ENCODE data around the gene NHLRC1.
"Not testable (repeated sequence)": the region's sequence is repeated elsewhere in the genome, so short reads cannot be mapped to it uniquely, and the experiment has no call there.

Gene NHLRC1

GRCh38 chr6:18122128-18123093, at the start of gene NHLRC1:
NHLRC1 (minus strand) TSS chr6:18122677; CDS start chr6:18122606, 71 bp downstream.
- DNase-seq: peak; percentile 83

GRCh38 chr6:18171871-18172270, 49.4 kb upstream of the NHLRC1 start:
- DNase-seq: no peak

- no peak for DNase-seq
Observed at GRCh38 chr6:18168264-18168663, 45.8 kb upstream of the NHLRC1 start.

DNA sequence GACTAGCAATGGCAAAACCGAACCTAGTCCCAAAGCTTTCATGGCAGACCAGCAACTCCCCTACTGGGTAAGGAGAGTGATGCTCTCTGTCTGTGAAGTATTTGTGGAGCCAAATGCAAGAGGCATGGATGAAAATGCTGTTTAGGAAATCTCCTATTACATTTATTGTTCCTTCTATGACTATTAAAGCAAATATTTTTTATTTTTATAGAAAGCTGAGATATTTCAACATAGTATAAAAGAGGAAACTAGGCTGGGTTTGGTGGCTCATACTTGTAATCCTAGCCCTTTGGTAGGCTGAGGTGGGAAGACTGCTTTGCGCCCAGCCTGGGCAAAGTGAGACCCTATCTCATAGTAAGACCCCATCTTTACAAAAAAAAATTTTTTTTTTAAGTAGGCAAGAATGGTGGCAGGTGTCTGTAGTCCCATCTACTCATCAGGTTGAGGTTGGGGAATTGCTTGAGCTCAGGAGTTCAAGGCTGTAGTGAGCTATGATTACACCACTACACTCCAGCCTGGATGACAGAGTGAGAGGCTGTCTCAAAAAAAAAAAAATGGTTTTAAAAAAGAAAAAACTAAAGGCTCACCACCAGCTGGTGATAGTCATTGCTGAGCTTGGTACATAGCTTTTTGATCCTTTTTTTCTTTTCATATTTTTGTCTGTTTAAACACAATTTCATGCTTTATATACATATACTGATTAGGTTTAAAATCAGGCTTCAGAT, 44.0 kb upstream of the NHLRC1 start:
- no peak for DNase-seq

DNA sequence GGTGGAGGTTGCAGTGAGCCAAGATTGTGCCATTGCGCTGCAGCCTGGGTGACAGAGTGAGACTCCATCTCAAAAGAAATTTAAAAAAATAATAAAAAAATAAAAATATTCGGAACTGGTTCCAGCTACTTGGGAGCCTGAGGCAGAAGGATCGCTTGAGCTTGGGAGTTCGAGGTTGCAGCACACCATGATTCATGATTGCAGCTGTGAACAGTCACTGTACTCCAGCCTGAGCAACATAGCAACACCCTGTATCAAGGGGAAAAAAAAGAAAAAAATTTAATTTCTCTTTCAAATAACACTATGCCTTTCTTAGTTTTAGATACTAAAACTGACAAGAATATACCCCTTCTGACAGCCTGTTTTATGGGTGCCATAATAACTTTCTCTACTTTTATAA, 43.3 kb upstream of the NHLRC1 start:
- no peak for DNase-seq

- no peak for DNase-seq
Observed at GRCh38 chr6:18162401-18162800, 39.9 kb upstream of the NHLRC1 start.

DNA sequence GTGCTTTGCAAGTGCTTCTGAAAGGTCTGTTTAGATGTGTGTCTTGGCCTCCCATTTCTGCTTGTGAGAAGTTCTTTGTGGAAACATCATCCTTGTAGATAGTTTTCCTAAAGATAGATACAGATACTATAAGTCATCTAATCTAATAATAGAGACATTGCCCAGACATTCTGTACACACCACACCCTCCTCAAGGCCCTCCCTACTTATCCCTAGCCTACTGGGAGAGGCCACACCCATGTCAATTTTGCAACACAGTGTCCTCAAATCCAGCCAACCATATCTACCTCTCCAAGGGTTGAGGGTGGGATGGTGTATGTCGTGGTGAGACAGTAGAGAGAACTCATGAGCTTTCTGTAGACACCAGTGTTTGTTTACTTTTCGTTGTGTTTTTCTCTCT, 39.0 kb upstream of the NHLRC1 start:
- DNase-seq: no peak

GRCh38 chr6:18160911-18161310, 38.4 kb upstream of the NHLRC1 start:
- no peak for DNase-seq

DNA sequence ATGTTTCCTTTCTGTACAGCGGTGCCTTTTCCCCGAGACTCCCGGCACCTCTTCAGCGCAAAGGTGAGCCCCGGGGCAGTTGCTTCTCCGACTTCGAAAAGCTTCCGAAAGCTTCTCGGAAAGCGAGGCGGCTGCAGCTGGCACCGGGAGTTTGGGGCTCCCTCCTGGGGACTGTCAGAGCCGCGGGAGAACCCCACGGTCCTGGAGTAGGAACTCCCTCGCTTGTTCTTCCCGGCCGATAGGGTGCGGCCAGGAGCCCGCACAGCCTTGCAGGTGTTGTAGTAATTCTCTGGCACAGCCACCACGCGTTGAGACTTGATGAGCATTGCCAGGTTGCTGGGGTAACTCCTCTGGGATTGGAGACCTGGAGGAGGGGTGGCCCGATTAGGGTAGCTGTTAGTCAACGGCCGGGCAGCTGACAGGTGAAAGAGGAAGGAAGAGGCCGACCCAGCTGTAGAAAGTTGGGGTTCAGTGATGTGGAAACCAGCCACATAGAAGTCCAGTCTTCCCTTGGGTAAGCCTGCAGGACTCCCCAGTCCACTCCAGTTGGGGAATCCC, 33.5 kb upstream of the NHLRC1 start:
- DNase-seq: peak; percentile 17

DNA sequence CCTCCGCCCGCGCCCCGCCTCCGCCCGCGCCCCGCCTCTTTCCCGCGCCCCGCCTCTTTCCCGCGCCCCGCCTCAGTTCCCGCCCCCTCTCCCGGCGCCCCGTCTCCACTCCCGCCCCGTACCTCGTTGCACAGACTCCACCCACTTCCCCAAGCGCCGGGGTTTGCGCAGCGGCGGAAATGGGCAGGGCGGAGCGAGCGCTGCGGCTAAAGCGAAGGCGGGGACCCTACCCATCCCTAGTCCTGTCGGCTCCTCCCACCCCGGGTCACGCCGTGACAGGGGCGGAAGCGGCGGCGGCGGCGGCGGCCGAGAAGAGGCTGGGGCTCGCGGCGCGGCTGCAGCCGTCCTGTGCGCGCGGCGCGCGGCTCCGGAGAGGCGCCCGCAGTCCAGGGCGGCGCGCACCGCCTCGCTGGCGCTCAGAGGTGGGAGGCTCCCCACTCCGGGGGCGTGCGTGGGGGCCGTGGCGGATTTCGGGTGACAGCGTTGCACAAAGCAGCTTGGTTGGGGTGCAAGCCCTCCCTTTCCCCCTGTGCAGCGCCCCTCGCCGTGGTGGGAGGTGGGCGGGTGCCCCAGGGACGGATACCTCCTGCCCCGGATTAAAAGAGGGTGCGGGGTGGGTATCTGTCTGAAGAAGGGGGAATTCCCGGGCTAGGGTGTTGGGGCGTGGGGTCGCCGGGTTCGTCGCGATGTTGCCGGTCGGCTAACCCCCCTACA, 32.8 kb upstream of the NHLRC1 start, which contains the start of gene KDM1B:
Gene KDM1B (plus strand): TSS at position 273 of the 714 bp plus-strand sequence. CDS start 4,474 bp downstream, outside the sequence.
- DNase-seq: peak; percentile 96

DNA sequence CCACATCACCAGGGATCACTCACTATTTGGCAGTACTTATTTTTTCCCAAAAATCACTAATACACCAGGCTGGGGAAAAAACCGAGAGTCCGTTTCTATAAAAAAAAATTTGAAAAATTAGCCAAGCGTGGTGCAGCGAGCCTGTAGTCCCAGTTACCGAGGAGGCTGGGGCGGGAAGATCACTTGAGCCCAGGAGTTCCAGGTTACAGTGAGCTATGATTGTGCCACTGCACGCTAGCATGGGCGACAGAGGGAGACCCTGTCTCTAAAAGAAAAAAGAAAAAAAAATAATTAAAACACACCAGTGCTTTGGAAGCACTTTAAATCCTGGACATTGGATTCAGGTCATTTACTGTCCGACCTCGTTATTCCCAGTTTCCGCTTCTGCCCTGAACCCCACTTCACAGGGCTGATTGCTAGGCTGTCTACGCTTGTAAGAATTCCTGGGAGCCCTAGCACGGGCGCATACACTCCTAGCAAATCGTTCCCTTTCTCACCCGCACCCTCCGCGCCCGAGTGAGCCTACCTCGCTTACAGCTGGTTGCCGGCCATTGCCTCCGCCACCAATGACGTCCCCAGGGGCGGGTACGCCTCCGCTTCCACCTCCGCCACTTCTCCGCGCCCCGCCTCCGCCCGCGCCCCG, 32.2 kb upstream of the NHLRC1 start, which contains the start of gene TPMT:
Gene TPMT (minus strand): TSS at position 571 of the 643 bp plus-strand sequence. CDS start 5,950 bp downstream, outside the sequence.
- DNase-seq: no peak

DNA sequence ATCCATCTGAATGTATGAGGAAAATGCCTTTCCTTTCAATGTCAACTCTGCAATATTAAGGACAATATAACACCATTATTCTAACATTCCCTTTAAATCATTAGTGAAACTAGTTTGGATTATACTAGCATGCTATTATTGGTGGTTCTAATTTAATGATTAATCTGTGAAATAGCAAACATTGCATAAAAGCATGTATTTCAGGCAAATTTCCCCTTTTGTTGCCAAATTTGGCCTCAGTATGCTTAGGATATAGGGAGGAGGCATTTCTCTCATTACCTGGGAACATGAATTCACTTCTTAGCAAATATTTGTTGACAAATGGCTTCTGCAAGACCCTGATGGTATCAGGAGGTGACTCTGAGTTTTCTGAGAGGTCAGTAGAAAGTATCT, 30.8 kb upstream of the NHLRC1 start:
- DNase-seq: no peak

- DNase-seq: no peak
Observed at GRCh38 chr6:18151801-18152200, 29.3 kb upstream of the NHLRC1 start.

DNA sequence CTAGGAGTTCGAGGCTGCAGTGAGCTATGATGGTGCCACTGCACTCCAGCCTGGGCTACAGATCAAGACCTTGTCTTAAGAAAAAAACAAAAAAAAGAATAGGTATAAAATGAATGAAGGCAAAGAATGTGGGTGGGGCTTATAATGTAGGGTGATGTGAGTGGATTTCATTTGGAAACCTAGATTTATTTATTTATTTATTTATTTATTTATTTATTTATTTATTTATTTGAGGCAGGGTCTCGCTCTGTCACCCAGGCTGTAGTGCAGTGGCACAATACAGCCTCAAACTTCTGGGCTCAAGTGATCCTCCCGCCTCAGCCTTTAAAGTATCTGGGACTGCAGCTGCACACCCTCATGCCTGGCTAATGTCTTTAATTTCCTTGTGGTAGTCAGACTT, 28.9 kb upstream of the NHLRC1 start:
- DNase-seq: not testable (repeated sequence)

- no peak for DNase-seq
Observed at GRCh38 chr6:18148304-18149025, 26.0 kb upstream of the NHLRC1 start.

DNA sequence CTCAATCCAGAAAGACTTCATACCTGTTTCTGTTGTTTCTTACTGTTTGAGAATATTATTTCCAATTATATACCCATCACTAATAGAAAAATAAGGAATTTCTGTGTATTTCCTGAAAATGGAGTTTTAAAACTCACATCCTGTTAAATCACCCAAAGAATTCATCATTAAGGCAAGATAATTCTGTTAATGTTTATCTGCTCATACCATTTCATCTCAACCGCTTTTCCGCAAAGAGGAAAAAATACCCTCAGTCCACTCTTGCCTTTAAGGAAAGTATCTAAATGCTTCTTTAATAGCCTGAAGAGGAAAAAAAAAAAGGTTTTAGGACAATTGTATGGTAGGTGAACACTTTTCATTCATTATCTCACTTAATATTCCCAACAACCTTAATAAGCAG, 25.1 kb upstream of the NHLRC1 start:
- DNase-seq: no peak

DNA sequence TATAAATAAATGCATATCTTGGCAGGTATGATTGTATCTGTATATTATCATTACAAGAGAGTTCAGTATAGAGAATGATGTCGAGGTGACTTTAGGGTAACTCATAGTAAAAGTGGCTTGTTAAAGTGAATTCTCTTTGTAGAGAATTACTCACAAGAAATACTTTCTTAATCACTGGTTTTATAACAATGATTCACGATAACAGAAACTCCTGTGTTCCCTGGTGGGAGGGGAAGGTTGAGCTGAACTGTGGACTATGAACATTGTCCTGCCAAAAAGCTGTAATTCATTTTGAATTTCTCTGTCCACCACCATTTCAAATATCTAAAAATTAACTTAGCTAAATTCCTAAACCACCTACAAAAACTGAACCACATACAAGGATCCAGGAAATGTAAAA, 24.7 kb upstream of the NHLRC1 start:
- DNase-seq: no peak

DNA sequence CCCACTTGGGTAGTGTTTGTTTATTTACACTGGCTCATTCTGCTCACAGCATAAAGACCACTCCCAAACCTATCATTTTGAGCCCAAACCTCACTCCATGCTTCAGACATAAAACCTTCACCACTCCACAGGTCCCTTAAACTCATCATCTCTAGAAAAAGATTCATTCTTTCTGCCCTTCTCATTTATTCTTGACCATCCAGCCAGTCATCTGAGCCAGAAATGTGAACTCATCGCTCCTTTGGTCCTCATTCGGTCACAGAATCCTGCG, 20.0 kb upstream of the NHLRC1 start:
- no peak for DNase-seq

DNA sequence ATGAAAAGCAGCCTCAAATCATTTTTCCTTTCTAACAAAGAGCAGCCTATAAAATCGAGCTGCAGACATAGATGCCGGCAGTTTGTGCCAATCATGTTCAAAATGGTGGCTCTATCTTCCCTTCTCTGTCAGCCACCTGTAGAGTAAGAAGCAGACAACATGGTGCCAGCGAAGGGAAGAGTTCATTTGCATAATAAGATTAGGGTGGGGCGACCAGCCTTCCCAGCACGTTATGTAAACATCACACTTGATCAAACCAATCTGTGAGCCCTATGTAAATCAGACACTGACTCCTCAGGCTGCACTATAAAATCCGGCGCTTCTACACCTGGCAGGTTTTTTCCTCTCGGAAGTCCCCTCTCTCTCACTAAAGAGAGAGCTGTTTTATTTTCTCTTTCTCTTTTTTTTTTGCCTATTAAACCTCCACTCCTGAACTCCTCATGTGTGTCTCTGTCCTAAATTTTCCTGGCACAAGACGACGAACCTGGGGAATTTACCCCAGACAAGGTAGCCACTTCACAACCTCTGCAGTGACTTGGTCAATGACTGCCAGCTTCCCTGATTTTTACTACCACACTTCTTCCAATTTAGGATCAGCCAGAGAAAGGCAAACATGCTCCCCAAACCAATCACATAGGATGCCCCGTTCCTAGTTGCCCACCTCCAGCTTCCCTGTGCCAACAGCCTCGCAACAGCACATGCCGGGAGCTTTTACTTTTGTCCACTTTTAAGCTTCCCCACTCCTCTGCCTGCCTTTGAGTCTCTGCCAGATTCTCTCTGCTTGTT, 19.5 kb upstream of the NHLRC1 start:
- DNase-seq: no peak

GRCh38 chr6:18139935-18140621, 17.6 kb upstream of the NHLRC1 start:
- no peak for DNase-seq

All from NCI-H2227 treated with DMSO at 0.1 percent for 48 hours (cell line).